NCI-H82 (cell line): Measurements from ENCODE around the gene RNFT1.
"Not testable (repeated sequence)": the region's sequence is repeated elsewhere in the genome, so short reads cannot be mapped to it uniquely, and the experiment has no call there.

Source experiments
- DNase-seq: peaks from one replicate; lab custom pipeline; 2025; lab: John Stamatoyannopoulos, UW

Gene RNFT1

GRCh38 chr17:59964482-59965328 lies at the start of gene RNFT1:
Gene RNFT1, minus strand, starts transcription at chr17:59964740. Its CDS starts 77 bp downstream, at chr17:59964663.
- DNase-seq: peak; percentile 92

DNA sequence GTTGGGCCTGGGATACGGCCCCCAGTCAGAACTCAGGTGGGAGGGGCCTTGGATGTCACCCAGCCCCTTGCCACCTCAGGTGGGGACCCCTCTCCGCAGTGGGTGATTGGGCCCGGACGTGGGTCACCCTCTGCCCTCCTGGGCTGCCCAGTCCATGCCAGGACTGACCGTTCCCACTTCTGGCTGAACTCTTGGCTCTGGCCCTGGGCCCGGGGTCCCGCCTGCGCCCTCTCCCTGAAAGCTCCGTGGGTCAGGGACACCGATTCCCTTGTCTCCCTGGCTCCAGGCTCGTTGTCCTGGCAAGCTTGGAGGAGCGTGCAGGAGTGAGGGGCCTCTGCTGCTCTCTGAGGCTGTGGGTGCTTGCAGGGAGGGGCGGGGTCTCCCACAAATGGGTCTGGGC lies 44.8 kb upstream of the RNFT1 start:
- DNase-seq: not testable (repeated sequence)

GRCh38 chr17:60008377-60008776 lies 43.8 kb upstream of the RNFT1 start:
- not testable (repeated sequence) for DNase-seq

DNA sequence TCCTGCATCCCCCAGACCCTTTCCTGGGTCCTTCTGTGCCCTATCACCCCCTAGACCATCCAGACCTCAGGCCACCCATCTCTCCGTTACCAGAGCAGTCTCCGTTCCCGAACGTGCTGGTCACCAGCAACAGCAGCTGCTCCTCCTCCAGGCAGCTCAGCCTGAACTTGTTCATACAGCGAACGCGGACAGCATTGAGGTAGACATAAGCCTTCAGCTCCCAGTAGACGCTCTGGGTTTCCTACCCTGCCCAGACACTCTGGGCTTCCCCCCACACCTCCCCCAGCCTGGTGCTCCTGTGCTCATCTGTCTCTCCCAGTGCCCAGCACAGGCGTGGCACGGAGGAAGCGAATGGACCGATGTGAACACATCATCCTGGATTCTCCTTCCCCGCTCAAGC lies 41.6 kb upstream of the RNFT1 start:
- no peak for DNase-seq

DNA sequence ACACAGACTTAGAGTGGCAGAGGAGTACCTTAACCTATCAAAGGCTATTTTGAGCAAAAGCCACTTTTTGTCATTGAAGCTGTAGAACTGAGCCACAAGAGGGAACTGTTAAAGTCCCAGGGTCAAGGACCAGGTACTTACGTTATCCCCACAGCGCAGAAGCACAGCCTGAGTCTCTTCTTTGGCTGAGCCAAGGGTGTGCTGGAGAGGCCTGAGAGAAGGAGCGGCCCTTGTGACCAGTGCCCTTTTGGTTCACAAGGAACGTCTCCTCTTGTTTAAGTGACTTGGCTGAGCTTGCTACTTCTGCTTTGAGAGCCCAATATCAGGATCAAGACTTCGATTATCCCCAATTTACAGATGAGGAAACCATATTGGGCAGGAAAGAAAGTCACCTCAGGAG lies 40.0 kb upstream of the RNFT1 start:
- not testable (repeated sequence) for DNase-seq

GRCh38 chr17:60002405-60002804 lies 37.9 kb upstream of the RNFT1 start:
- not testable (repeated sequence) for DNase-seq

DNA sequence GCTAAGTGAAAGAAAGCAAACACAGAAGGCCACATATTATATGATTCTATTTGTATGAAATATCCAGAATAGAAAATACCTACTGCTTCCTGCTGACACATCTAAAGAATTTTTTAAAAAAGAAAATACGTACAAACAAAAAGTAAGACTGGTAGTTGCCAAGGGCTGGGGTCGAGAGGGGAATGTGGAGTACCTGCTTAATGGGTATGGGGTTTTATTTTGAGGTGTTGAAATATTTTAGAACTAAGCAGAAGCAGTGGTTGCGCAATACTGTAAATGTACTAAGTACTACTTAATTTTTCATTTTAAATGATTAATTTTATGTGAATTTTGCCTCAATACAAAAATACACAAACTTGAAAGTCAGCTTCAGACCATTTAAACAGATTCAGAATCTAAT lies 32.1 kb upstream of the RNFT1 start:
- not testable (repeated sequence) for DNase-seq

GRCh38 chr17:59975166-59975565 lies 10.6 kb upstream of the RNFT1 start:
- DNase-seq: not testable (repeated sequence)

GRCh38 chr17:59973483-59973882 lies 8.9 kb upstream of the RNFT1 start:
- not testable (repeated sequence) for DNase-seq

GRCh38 chr17:59972778-59973177 lies 8.2 kb upstream of the RNFT1 start:
- no peak for DNase-seq

DNA sequence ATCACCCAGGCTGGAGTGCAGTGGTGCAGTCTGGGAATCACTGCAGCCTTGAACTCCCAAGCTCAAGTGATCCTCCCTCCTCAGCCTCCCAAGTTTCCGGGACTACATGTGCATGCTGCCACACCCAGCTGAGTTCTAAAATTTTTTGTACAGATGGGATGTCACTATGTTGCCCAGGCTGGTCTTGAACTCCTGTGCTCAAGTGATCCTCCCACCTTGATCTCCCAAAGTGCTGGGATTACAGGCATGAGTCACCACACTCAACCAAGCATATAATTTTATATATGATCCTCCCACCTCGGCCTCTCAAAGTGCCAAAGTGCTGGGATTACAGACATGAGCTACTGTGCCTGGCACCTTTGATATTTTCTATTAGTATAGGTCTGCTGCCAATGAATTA lies 7.2 kb upstream of the RNFT1 start:
- DNase-seq: not testable (repeated sequence)

- DNase-seq: peak; percentile 68
Observed at GRCh38 chr17:59963738-59964481, 630 bp downstream of the RNFT1 start.

- DNase-seq: no peak
Observed at GRCh38 chr17:59962739-59963318, 1.7 kb downstream of the RNFT1 start.

GRCh38 chr17:59959574-59959973 lies 5.0 kb downstream of the RNFT1 start:
- DNase-seq: not testable (repeated sequence)

DNA sequence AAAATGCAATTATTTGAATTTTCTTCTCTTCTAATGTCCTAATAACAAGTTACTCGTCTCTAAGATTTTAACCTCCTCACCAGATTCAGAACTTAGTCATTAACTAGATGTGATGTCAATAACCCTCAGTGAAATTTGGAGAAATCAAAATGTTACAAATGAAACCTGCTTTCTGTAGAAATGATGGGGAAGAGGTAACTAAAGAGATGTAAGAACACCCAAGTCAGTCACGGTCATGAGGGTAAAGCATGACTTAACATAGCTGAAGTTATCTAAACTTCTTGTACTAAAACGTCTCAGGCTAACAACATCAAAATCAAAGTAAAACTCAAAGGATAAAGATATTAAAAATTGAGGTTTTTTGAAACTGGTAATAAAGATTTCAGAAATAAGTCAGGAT lies 9.7 kb downstream of the RNFT1 start:
- DNase-seq: no peak

- DNase-seq: no peak
Observed at GRCh38 chr17:59950049-59950448, 14.5 kb downstream of the RNFT1 start.

GRCh38 chr17:59947310-59947709 lies 17.2 kb downstream of the RNFT1 start:
- not testable (repeated sequence) for DNase-seq

- DNase-seq: not testable (repeated sequence)
Observed at GRCh38 chr17:59946433-59946832, 18.1 kb downstream of the RNFT1 start.

DNA sequence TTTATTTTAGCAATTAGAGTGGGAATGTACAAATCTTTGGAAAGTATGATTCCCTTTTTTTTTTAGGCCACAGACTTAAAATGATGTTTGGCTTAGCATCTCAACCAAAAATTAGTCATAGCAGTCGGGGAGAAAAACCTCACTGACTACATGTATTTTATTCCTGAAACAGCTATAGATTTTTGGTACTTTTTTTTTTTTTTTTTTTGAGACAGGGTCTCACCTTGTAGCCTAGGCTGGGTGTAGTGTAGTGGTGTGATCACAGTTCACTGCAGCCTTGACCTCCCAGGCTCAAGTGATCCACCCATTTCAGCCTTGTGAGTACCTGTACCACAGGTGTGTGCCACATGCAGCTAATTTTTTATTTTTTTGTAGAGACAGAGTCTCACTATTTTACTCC lies 23.4 kb downstream of the RNFT1 start:
- DNase-seq: no peak

GRCh38 chr17:59940697-59941096 lies 23.8 kb downstream of the RNFT1 start:
- not testable (repeated sequence) for DNase-seq

DNA sequence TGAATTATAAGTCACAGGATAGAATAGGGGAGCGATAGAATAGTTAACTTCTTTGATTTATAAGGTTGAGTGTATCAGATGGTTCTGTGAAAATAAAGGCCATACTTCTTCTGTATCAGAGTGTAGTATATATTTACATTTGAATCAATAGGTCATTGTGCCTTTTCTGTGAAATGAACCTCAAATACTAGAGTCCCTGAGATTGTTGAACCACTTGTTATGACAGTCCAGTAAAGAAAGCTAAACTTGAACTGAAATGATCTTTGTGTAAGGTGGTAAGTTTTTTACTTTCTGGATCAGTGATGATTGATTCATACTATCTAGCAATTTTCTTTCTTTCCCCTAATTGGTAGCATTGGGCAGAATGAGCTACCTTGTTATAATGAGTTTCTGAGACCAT lies 31.2 kb downstream of the RNFT1 start:
- DNase-seq: not testable (repeated sequence)

DNA sequence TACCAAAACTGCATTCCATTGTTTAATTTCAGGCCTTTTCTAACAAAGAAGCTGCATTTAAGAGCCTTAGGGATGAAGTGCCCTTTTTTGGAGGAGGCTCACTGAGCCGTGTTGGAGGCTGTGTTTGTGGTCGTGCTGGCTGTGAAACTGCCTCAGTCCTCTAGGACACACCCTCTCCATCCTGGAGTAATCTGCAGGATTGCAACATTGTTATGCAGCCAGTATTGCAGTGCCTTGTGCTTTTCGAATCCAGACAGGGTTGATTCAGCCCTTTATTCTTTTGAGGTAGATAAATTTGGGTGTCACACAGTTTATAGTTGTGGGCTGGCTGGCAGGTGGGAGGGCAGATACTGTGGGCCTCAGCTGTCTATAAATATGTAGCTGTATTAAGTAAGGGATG lies 33.8 kb downstream of the RNFT1 start:
- not testable (repeated sequence) for DNase-seq

GRCh38 chr17:59930121-59930520 lies 34.4 kb downstream of the RNFT1 start:
- DNase-seq: not testable (repeated sequence)
